Natural killer cell (primary cell): ENCODE results near the gene VWA8. TPM values are rescaled to one million over a fixed set of nuclear protein-coding genes. Genes with fewer than 3 reads are reported as not detected.

Experiments
- ATAC-seq, 3 donors: fragments of 150-1000 bp in 2 of 3; fragments of 200-7000 bp in 1 of 3; cut with Tn5 transposase; 1 replicate in 1 of 3; 2 replicates in 2 of 3; pipeline ENCODE4 v1.10.0; 2021; ENCODE audit warnings: mild to moderate bottlenecking in 2 of 3, moderate library complexity in 2 of 3
- DNase-seq, 2 donors: peaks; one replicate each; pipeline versions ENCODE4 v3.0.0 to v3.0.0-alpha.2; 2013 to 2021; ENCODE audit warnings: mixed read lengths in 1 of 2
- H3K27ac ChIP-seq: one replicate; pipeline ENCODE4 v1.5.1; 2013; ENCODE audit warnings: mild to moderate bottlenecking, low read length
- H3K27me3 ChIP-seq: one replicate; pipeline ENCODE4 v1.6.1; 2013; ENCODE audit warnings: low read length; ENCODE audit not compliant: control insufficient read depth, insufficient read depth
- H3K36me3 ChIP-seq: one replicate; pipeline ENCODE4 v1.6.1; 2013; ENCODE audit warnings: low read length; ENCODE audit not compliant: control insufficient read depth, insufficient read depth
- H3K4me1 ChIP-seq: one replicate; pipeline ENCODE4 v1.6.1; 2013; ENCODE audit warnings: low read length; ENCODE audit not compliant: control insufficient read depth, insufficient read depth
- H3K4me3 ChIP-seq: one replicate; pipeline ENCODE4 v1.5.1; 2013; ENCODE audit warnings: low read length
- H3K9me3 ChIP-seq: one replicate; pipeline ENCODE4 v1.6.1; 2013; ENCODE audit warnings: low read length; ENCODE audit not compliant: control insufficient read depth, insufficient read depth
- H3K27ac Mint-ChIP-seq, 2 donors: one replicate each; pipeline ENCODE4 v1.8.0; 2022; ENCODE audit warnings: mild to moderate bottlenecking in 2 of 2, mixed read lengths in 2 of 2, moderate library complexity in 1 of 2
- H3K27me3 Mint-ChIP-seq, 2 donors: one replicate each; pipeline ENCODE4 v1.8.0; 2022; ENCODE audit warnings: low read depth in 2 of 2, mixed read lengths in 2 of 2
- H3K36me3 Mint-ChIP-seq: one replicate; pipeline ENCODE4 v1.8.0; 2022; ENCODE audit warnings: mixed read lengths
- H3K4me1 Mint-ChIP-seq, 2 donors: one replicate each; pipeline ENCODE4 v1.8.0; 2022; ENCODE audit warnings: mixed read lengths in 2 of 2
- H3K4me3 Mint-ChIP-seq: one replicate; pipeline ENCODE4 v1.8.0; 2022; ENCODE audit warnings: mild to moderate bottlenecking, moderate library complexity, mixed read lengths
- H3K9me3 Mint-ChIP-seq, 2 donors: one replicate each; pipeline ENCODE4 v1.8.0; 2022; ENCODE audit warnings: mixed read lengths in 2 of 2
- WGBS: methylation state at CpG from one replicate; pipeline ENCODE4 v1.1.7; 2013; ENCODE audit warnings: missing lambda C conversion rate; ENCODE audit not compliant: insufficient coverage; 5-methylcytosine and 5-hydroxymethylcytosine counted together
- intact Hi-C: fragments of 100-400 bp; cut with micrococcal nuclease; formaldehyde crosslinking; loops from one replicate; pipeline ENCODE4 v1.14.2; 2022
- total RNA-seq, 4 donors: library from RNA; stranded (reverse); fragments of 120-200 nt in 1 of 4; gene quantifications; one replicate each; pipeline versions ENCODE4 v1.2.3 to v1.2.4, GENCODE V29; 2013 to 2022
- TF ChIP-seq, protein P1 (sequence below): fragments of 200-600 bp; IDR thresholded peaks from one replicate; pipeline ENCODE4 v1.8.0; 2022; ENCODE audit warnings: antibody characterized with exemption

VWA8 gene
- total RNA-seq, 3 donors from 2014 or later (not counting 1 experiment from before 2014, with no cell fraction given): 21.9 to 27.5 (median 22.6) TPM

DNA sequence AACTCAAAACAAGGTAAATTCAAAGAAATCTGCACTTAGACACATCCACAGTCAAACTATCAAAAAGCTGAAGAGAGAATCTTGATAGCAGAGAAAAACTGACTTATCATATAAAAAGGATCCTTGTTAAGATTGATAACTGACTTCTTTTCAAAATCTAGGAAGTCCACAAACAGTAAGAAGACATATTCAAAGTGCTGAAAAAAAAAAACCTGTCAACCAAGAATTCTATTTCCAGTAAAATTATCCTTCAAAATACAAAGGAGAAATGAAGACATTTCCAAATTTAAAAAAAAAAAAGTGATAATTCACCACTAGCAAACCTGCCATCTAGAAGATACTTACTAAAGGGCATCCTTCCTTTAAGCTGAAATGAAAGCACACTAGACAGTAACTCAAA is 15.0 kb downstream of the VWA8 start:
- H3K4me3 ChIP-seq: no peak overlapping the region
- Mint-ChIP-seq H3K9me3 (peaks cover 0 to 14% of the 10 kb centered on the region in 2 donors), H3K4me1 (peaks cover 6 to 11% of the 10 kb centered on the region in 2 donors), H3K4me3 (no peak overlapping the region), H3K27me3 (no peaks in the 10 kb centered on the region), H3K27ac (no peak overlapping the region), H3K36me3 (peaks cover 27% of the 10 kb centered on the region)
- H3K36me3 ChIP-seq: peaks cover 15% of the 10 kb centered on the region
- H3K27ac ChIP-seq: no peak overlapping the region
- no peaks in the 10 kb centered on the region for H3K27me3 ChIP-seq
- intact Hi-C loops: no loop called here
- no peaks in the 10 kb centered on the region for H3K4me1 ChIP-seq
- TF ChIP-seq, protein P1, sequence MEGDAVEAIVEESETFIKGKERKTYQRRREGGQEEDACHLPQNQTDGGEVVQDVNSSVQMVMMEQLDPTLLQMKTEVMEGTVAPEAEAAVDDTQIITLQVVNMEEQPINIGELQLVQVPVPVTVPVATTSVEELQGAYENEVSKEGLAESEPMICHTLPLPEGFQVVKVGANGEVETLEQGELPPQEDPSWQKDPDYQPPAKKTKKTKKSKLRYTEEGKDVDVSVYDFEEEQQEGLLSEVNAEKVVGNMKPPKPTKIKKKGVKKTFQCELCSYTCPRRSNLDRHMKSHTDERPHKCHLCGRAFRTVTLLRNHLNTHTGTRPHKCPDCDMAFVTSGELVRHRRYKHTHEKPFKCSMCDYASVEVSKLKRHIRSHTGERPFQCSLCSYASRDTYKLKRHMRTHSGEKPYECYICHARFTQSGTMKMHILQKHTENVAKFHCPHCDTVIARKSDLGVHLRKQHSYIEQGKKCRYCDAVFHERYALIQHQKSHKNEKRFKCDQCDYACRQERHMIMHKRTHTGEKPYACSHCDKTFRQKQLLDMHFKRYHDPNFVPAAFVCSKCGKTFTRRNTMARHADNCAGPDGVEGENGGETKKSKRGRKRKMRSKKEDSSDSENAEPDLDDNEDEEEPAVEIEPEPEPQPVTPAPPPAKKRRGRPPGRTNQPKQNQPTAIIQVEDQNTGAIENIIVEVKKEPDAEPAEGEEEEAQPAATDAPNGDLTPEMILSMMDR: no peak
- no peaks in the 10 kb centered on the region for H3K9me3 ChIP-seq
- DNase-seq: no peak
- no peak for ATAC-seq

DNA sequence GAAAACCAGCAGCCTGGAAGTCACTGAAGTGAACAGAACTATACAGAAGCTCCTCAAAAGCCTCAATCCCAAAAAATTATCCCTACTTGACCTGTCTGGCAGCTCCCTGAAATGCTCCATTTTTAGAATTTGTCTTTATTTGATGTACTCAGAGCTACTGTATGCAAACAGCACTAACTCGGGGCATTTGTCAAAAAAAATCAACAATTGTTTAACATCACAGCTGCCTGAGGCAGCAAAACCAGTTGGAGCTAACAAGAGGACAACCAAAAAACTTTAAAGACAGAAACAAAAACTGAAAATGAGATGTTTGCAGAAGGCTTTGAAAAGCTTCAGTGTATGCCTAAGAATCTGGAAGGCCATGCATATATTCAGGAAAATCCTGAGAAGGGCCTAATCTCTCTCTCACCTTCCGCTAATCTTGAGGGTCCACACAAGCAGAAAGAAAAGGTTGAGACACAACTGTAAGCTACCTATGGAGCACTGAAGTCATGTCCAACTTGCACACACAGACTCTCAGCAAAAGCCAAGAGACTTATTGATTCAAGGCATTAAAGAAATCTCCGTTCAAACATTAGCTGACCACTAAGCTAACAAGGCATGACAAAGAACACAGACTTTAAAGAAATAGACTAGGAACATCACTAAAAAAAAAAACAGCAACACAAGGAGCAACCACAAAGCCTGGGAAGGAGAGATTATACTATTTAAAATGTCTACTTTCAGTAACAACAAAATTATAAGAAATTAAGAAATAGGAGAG is 16.1 kb downstream of the VWA8 start:
- Histone ChIP-seq H3K27me3 (no peaks in the 10 kb centered on the region), H3K4me3 (no peak overlapping the region), H3K36me3 (peaks cover 15% of the 10 kb centered on the region), H3K9me3 (no peaks in the 10 kb centered on the region), H3K27ac (no peak overlapping the region), H3K4me1 (no peaks in the 10 kb centered on the region)
- Mint-ChIP-seq H3K27ac (no peak overlapping the region), H3K4me1 (peaks cover 6 to 16% of the 10 kb centered on the region in 2 donors), H3K27me3 (no peaks in the 10 kb centered on the region), H3K4me3 (no peak overlapping the region), H3K9me3 (peaks cover 0 to 14% of the 10 kb centered on the region in 2 donors), H3K36me3 (peaks cover 27% of the 10 kb centered on the region)
- no peak for DNase-seq
- intact Hi-C loops: no loop called here
- TF ChIP-seq, protein P1: no peak
- 93% methylated on average over 2 of the region's 3 CpGs for WGBS
- no peak for ATAC-seq

DNA sequence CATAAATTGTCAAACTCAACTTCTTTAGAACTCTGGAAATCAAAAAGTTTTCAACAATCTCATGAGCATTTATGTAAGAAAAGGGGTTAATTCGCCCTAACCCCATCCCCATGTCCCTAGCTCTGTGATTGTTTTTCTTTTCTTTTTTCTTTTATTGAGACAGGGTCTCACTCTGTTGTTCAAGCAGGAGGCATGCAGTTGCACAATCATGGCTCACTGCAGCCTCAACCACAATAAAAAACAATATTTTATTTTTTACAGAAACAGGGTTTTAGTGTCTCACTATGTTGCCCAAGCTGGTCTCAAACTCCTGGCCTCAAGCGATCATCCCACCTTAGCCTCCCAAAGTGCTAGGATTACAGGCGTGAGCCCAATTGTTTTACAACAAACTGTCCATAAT is 16.7 kb downstream of the VWA8 start:
- 94% methylated on average over 3 of the region's 3 CpGs for WGBS
- Histone ChIP-seq H3K27ac (no peak overlapping the region), H3K4me1 (no peaks in the 10 kb centered on the region), H3K27me3 (no peaks in the 10 kb centered on the region), H3K4me3 (no peak overlapping the region), H3K9me3 (no peaks in the 10 kb centered on the region), H3K36me3 (peaks cover 15% of the 10 kb centered on the region)
- DNase-seq (no peak), ATAC-seq (no peak)
- intact Hi-C loops: no loop called here
- Mint-ChIP-seq H3K9me3 (peaks cover 0 to 14% of the 10 kb centered on the region in 2 donors), H3K36me3 (peaks cover 27% of the 10 kb centered on the region), H3K27me3 (no peaks in the 10 kb centered on the region), H3K4me1 (peaks cover 6 to 16% of the 10 kb centered on the region in 2 donors), H3K4me3 (no peak overlapping the region), H3K27ac (no peak overlapping the region)
- TF ChIP-seq, protein P1: no peak
